NCI-H2029 (cell line): ENCODE measurements around the gene UFD1.

Experiments
- DNase-seq: peaks from one replicate; lab custom pipeline; 2025; lab: John Stamatoyannopoulos, UW

The UFD1 gene

DNA sequence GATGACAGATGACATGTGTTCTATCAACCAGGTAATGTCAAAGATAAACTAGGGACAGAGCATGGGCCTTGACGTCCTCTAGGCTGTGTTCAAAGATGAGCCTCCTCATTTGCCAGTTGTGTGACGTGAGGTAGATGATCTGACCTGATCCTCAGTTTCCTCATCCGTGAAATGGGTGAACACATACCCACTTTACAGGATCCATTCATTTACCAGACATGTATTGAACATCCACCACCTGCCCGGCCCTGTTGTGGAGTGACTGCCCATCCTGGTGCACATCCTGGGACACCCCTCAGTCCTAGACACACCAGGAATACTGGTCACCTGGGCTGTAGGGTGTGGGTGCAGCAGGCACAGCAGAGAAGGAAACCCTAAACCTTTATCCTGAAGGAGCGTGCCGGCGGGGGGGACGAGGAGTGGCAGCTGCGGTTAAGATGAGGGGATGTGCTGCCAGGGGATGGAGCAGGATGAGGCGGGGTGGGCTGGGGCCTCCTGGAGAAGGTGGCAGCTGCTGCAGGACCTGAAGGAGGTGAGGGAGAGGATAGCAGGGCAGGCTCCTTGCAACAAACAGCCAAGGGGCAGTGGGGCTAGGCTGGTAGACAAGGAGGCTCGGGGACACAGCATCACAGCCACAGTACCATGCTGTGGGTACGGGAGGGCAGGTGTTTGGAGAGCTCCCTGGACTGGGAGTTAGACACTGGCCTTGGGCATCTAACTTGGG, 36.8 kb upstream of the UFD1 start:
- DNase-seq, result no peak

DNA sequence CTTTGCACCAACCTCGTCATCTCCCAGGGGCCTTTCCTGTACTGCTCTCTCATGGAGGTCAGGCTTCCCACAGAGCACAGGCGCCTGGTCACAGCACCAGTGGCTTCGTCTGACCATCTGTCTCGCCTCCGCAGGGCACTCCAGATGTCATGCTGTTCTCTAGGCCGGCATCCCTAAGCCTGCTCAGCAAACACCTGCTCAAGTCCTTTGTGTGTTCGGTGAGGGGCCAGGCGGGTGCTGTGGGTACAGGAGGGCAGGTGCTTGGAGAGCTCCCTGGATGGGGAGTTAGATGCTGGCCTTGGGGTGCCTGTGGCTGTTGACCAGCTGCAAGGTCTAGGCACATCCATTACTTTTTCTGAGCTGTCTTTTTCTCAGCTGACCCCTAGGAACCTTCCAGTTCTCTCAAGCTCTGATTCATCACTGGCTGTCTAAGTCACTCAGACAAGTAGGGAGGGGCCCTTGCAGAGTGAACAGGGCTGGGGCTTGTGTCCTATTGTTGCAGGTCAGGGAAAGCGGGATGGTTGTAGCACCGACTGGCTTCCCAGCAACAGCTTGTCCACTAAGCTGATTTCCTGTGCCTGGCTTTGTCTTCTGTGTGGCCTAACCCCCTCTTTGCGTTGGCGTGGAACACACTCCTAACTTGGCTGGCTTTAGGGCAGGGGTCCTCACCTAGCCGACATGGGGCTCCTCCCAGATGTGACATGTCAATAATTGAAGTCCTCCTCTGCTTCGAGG, 36.0 kb upstream of the UFD1 start:
- no peak for DNase-seq

DNA sequence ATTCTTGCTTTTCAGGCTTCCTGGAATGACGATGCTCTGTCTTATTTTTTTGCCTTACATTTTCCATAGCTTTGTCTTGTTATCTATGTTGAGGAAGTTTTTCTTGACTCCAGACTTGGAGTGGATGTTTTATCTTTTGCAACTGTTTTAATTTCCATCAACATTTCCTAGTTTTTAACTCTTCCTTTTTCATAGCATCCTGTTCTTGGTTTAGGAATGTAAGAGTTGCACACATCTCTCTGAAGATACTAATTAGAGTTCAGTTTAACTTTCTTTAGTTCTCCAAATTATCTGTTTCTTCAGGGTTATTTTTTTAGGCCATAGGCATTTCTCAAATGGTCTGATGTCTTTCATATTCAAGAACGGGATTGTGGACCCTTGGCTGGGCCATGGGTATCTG, 34.8 kb upstream of the UFD1 start:
- DNase-seq, result no peak

DNA sequence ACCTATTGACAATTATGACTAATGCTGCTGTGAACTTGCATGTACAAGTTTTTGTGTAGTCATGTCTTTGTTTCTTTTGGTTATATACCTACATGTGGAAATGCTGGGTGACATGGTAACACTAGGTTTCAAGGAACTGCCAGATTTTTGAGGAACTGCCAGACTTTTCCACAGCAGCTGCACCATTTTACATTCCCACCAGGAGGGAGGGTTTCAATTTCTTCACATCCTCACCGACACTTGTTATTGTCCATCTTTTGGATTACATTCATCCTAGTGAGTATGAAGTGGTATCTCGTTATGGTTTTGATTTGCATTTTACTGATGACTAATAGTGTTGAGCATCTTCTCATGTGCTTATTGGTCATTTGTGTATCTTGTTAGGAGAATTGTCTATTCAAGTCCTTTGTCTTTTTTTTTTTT, 31.9 kb upstream of the UFD1 start:
- no peak for DNase-seq

DNA sequence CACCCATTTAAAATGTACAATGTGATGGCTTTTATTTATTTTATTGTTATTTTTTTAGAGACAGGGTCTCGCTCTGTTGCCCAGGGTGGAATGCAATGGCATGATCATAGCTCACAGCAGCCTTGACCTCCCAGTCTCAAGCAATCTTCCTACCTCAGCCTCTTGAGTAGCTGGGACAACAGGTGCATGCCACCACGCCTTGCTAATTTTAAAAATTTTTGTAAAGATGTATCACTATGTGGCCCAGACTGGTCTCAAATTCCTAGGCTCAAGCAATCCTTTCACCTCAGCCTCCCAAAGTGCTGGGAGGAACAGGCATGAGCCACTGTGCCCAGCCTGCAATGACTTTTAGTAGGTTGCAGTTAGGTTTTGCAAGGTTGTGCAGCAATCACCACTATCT, 30.9 kb upstream of the UFD1 start:
- no peak for DNase-seq

DNA sequence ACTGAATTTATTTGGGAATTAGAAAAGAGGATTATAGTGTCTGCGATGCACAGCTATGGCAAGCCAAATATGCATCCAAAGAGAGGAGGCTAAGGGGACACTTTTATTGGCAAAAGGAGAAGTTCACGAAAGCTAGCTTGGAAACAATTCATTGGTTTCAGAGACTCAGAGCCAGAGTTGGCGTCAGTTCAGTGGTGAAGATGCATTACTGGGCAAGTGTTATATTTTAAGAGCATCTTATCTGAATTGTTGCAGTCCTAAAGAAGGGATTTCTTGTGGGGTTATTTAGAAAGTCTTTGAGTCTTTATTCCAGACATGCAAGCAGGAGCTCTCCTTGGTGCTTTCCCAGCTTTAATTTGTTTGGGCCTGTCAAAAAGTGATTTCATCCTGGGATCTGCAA, 30.2 kb upstream of the UFD1 start:
- DNase-seq, result no peak

DNA sequence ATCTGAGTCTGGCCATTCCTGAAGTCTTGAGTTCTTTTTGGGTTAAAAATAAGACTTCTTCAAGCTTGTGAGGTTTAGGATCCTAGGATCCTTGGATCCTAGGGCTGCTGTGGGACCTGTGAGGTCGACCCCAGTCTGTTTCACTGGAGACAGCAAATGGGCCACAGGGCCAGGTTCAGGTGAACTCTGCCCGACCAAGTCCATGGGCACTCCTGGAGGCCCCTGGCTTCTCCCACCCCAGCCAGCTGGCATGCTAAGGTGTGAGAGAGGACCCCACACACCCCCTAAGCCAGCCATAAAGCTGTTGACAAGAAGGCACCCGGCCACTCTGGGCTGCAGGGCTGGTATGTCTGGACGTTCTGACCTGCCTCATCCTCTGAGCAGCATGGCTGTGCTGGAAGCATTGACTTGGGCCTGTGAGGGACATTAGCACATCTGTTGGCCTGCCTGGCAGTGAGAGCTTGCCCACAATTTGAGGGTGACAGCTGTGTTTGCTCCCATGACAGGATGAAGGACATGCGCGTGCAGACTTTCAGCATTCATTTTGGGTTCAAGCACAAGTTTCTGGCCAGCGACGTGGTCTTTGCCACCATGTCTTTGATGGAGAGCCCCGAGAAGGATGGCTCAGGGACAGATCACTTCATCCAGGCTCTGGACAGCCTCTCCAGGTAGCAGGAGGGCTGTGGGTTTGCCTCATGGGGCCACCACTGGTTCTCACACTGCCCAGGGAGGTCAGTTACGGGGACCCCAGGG, 29.2 kb upstream of the UFD1 start:
- no peak for DNase-seq

DNA sequence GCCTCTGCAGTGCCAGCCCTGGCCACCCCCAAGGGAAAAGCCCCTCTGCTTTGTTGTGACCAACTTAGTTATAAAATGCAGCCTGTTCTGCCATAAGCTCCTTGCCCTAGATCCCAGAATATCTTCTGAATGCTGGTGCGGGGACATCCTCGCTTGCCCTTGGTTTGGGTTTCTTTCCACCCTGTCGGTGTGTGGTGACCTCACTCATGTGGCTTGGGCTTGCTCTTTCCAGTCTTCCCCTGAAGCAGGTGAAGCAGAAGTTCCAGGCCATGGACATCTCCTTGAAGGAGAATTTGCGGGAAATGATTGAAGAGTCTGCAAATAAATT, 28.5 kb upstream of the UFD1 start:
- no peak for DNase-seq

DNA sequence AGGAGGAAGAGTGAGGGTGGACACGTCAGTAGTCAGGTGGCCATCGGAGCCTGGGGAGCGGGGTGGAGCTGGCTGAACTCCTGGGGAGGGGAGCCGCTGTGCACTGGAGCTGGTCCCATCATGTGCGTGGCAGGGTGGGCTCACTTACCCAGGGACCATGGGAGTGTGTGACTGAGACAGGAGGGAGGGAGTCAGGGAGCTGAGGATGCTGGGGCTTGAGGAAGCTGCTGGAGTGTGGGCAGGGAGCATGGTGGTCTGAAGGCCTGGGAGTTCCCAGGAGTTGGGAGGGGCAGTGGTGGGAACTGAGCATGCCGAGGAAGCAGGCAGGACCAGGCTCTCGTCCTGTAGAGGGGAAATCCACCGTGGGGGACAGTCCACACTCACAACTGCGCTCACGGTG, 27.2 kb upstream of the UFD1 start:
- no peak for DNase-seq

DNA sequence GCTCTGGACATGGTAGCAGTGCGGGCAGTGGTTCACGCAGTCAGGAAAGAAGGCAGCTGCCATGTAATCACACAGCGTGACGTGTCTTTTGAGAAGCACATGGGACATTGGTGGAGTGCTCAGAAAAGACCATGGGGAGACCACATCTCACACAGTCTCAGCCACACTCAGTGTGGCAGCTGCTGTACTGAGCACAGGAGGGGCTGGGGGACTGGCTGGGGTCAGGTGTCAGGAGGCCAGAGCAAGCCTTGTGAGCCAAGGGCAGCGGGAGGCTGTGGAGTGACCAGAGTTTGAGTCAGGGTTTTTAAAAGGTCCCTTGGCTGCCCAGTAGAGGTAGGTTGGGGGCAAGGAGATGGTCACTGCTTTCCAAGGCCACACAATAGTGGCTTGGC, 26.7 kb upstream of the UFD1 start:
- DNase-seq, result no peak

DNA sequence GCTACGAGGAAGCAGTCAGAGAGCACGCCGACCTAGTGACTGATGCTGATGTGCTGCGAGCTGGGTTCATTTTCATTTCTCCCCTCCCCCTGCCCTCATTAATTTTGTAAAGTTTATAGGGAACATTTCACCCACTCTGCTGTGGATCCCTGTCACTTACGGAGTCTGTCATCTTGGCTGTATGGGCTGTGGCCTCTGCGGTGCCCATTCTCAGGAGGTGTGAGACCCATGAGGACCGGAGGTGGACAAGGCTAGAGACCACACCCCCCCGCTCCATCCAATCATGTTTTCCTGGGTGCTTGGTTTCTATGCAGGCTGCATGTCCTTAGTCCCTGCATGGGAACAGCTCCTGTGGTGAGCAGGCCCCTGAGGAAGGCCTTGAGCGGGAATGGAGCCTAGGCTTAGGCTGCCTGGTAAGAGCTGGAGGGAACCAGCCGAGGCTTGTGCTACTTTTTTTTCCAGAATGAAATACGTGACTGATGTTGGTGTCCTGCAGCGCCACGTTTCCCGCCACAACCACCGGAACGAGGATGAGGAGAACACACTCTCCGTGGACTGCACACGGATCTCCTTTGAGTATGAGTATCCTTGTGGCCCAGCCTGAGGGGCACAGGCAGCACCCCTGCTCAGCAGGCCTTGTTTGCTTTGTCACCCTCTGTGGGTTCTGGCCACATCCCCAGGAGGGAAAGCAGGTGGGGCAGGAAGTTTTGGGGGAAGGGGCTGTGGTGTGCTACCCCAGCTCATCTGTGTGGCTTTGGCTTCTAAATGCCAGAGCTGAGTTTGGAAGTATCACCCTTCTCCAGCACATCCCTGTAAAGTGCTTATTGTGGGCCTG, 26.1 kb upstream of the UFD1 start:
- no peak for DNase-seq

DNA sequence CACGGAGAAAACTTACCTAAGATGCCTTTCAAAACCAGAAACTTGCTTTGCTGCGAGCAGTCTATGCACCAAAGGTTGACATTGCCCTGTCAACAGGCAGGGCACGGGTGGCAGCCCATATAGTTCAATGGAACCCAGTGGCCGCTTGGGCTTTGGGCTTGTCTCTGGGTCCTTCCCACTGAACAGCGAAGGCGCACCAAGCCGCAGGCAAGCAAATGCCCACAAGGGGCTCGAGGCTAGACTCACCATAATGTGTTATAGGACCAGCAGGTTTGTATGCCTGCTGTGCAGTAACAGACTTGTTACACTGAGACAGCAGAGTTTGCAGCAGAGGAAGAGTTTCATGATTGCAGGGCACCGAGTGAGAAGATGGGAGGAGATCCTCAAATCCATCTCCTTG, 24.9 kb upstream of the UFD1 start:
- no peak for DNase-seq

DNA sequence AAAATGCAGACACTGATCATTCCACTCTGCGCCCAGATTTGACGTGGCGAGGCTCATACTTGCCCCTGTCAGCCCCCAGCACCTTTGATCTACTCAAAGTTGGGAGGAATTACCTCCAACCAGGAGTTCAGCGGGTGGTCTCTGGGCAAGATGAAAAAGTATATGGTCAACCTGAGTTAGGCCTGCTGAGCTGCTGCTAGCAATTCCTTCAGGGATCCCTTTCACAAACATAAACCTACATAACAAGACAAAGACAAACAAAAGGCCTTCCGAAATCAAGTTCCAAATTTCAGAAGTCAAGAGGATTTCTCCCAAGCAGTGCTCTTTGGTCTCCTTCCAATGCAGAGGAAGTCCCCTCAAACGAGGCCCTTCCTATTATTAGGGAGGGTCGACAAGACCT, 24.4 kb upstream of the UFD1 start:
- DNase-seq, result no peak

DNA sequence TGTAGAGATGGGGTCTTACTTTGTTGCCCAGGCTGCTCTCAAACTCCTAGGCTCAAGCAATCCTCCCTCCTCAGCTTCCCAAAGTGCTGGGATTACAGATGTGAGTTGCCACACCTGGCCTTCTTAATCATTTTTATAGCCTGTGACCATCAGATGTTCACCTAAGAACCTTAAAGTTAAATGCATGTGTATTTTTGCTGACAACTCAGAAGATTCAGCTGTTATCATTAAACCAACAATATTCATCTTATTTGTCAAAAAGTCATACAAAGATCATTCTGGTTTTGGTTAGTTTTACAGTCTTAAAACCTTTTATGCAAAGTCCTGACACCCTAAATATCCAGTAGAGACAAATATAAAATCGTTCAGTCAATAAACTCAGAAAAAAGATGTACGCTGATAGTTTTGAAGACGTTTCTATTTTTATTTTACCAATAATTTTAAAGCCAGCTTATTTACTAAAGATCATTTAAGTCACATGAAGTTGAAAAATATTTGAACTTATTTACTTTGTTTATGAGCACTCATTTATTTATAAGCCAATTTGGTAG, 23.0 kb upstream of the UFD1 start:
- DNase-seq, result no peak

DNA sequence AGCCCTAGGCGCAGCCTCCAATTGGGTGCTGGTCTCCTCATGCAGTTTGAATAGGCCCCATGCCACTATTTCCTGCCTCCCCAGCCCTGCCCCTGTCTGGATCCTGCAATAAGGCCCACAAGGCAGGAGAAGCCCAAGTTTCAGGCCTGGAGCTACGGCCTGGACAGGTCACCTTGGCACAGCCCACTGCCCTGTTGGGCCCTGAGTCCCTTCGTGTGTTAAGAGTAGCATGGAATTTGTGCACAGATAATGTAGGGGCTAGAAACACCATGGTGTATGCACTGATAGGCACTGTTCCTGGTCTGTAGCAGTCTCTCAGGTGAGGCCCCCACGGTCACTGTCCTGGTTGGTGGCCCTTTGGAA, 20.9 kb upstream of the UFD1 start:
- no peak for DNase-seq

DNA sequence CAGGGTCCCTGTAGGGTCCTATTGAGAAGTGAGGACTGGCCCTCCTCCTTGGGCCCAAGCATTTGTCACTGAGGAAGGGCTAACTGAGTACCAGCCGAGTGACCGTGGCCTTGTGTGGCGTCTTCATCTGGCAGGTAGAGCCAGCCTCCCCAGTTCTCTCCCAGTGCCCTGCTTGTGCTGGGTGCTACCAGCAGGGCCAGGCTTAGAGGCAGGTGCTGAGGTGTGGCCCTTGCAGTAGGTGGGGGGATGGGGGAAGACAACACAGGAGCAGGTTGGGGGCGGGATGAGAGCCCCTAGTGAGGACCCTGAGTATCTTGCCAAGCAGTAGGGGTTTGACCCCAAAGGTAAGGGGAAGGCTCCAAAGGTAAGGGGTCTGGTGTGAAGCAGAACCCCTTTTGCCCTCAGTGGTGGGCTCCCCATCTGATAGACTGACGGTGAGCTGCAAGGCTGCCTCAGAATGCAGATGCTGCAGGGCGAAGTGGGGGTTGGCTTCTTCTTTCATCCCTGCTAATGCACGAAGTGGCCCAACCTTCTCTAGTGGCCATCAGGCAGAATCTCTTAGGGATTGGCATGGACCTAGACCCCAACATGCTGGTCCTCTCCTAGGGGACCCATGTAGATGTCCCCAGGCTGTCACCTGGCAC, 20.4 kb upstream of the UFD1 start:
- DNase-seq, result no peak

DNA sequence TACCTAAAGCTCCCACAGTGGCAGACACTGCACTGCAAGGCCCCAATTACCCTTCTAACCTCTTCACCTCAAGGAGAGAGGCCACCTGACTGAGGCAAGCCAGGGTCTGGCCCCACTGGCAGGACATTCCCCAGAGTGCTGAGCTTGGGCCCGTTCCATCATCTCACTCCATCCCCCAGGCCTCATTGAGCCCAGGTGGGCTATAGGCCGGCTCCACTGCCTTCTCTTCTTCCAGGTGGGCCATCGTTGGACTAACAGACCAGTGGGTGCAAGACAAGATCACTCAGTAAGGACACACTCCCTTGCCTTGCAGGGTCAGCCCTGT, 19.8 kb upstream of the UFD1 start:
- DNase-seq, result no peak

DNA sequence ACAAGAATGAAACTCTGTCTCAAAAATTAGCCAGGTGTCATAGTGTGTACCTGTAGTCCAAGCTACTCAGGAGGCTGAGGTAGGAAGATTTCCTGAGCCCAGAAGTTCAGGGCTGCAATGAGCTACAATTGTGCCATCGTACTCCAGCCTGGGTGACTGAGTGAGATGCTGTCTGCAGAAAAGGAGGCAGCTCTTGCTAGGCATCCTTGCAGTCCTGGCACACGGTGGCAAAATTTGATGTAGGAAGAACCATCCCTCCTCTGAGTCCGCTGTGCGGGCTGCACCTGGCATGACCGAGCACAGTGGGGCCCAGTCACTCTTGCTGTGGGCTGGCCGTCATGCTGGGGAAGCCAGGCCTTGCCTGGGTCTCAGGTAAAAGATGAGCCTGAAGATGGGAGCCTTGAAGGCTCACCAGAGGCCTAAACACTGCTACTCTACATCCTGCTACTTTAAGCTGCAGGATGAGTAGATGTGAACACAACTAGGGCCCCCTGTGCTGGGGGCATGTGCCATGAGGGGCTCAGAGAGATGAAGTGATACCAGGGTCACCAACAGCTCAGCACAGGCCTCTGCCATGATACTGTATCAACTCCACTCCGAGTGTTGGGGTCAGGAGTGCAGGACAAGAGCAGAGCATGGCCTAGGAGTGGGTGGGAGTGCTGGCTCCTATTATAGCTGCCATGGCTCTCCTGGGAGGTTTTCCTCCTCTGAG, 19.3 kb upstream of the UFD1 start:
- no peak for DNase-seq

DNA sequence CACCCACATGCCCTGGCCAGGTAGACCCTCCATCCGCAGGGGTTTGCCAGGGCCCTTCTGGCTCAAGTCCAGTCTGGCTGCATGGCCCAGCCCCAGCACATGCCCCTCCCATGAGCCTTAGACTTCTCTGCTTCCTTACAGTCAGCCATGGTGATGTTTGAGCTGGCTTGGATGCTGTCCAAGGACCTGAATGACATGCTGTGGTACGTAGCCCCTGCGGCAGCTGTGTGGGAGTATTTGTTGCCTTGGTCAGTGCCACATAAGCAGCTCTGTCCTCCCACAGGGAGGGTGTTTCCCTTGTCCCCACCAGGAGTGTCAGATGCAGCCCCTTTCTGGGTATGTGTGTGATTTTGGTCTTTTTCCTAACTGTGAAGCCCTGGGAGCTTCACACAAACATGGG, 18.3 kb upstream of the UFD1 start:
- DNase-seq, result no peak

DNA sequence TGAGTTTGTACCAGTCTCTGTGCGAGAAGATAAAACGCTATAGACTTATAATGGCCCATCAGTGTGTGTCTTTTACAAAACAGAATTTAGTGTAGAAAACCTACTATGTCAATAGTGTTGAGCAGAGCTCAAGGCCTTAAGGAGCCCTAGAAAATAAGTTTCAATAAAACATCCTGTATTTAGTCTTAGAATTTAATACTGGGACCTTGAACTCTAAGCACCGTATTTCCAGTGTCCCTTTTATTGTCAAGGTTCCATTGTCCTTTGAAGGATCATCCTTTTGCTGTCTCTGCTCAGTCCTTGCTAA, 17.3 kb upstream of the UFD1 start:
- DNase-seq, result no peak

DNA sequence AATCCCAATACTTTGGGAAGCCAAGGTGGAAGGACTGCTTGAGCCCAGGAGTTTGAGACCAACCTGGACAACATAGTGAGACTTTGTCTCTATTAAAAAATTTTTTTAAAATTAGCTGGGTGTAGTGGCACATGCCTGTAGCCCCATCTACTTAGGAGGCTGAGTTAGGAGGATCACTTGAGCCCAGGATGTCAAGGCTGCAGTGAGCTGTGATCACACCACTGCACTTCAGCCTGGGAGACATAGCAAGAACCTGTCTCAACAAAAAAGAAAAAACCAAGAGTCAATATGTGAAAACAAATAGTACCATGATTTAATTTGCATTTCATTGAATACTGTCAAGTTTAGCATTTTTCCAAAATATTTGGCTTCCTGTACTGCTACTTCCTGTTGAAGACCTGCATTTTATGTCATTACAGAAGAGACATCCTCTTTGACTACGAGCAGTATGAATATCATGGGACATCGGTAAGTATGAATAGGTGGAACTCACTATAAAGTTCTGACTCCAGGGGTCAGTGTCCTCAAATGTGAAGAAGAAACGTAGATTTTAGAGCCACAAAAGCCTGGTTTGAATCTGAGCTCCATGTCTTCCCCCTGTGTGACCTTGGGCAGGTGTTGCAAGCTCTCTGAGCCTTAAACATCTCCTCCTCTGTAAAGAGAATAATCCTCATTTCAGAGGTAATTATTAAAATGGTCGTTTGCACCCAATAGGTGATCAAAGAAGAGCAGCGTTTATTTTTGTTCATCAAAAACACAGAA, 16.8 kb upstream of the UFD1 start:
- DNase-seq, result no peak
